ENCODE results near the gene TRAFD1.

GRCh38 chr12:112199136-112199535 lies 73.8 kb downstream of the TRAFD1 start:
- TF ChIP-seq CTCF (IDR thresholded peaks at IDR 0.05; ENCODE audit: poor library complexity, severe bottlenecking) (no peak), EZH2 (IDR thresholded peaks at IDR 0.05; ENCODE audit: borderline replicate concordance, insufficient read depth, low read length, poor library complexity, severe bottlenecking) (no peak), RAD21 (conservative IDR thresholded peaks at IDR 0.05) (no peak), REST (IDR thresholded peaks at IDR 0.05; ENCODE audit: borderline replicate concordance) (no peak), TAF1 (IDR thresholded peaks at IDR 0.05; ENCODE audit: low read depth) (no peak), EP300 (conservative IDR thresholded peaks at IDR 0.05; ENCODE audit: poor library complexity, severe bottlenecking) (no peak), SMC3 (conservative IDR thresholded peaks at IDR 0.05; ENCODE audit: poor library complexity) (no peak)
